Neural cell (in vitro differentiated cells): ENCODE data around the gene MACROH2A1.

Source experiments
- EP300 ChIP-seq: fragments of 450-650 bp; conservative IDR thresholded peaks from 2 replicates; pipeline ENCODE4 v1.6.1; 2014; ENCODE audit warnings: antibody characterized with exemption, mild to moderate bottlenecking, moderate library complexity; ENCODE audit not compliant: poor library complexity, severe bottlenecking
- POLR2AphosphoS5 ChIP-seq: IDR thresholded peaks from 2 replicates; pipeline ENCODE4 v1.6.1; 2012
- REST ChIP-seq: IDR thresholded peaks from 2 replicates; pipeline ENCODE4 v1.6.1; 2012; ENCODE audit warnings: borderline replicate concordance

- TF ChIP-seq REST (no peak), EP300 (no peak), POLR2AphosphoS5 (no peak)
These were observed 68.9 kb downstream of the MACROH2A1 start for GRCh38 chr5:135329913-135330797.
